GM12873 (cell line): ENCODE measurements around the gene ADO.

Experiments used
- TF ChIP-seq, protein P1 (sequence below): IDR thresholded peaks from 2 replicates; pipeline ENCODE4 v1.5.1; 2012; ENCODE audit warnings: low read depth, mild to moderate bottlenecking, moderate library complexity, low read length, control low read depth; ENCODE audit not compliant: insufficient read depth; ENCODE audit errors: missing control alignments

ADO gene

DNA sequence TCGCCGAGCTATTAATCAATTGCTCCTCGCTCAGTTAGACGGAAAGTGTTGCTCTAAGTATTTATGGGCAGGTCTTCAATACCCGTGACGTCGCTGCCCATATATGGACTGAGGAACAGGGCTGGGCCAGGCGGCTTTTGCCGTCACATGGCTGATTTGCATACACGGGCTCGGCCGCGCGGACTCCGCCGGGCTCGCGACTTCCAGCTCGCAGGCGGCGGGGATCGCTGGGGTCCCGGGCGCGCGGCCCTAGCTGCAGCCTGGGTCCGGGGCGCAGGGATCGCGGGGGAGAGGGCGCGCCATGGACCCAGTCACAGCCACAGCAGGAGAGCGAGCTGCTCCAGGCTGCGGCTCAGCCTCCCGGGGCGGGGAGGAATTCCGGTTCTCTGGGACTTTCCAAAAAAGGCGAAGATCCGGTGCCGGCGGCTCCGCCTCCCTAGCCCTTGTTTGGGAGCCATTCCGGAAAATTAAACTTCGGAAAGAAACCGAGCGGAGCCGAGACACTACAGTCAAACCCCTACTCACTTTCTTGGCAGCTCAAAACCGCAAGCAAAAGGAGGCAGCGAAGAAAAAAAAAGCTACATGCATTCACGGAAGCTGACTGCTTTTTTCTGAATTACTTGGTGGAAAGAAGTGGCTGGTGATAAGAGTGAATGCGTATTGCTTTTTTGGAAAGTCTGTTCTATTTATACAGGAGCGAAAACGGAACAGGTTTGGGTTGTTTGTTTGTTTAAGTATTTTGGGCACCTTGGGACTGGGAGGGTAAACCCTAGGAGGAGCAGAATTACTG, 12.0 kb downstream of the ADO start, which contains the start of gene EGR2:
Gene EGR2, minus strand, starts transcription at position 36 of the 790 bp plus-strand sequence. CDS start 337 bp downstream, outside the sequence.
- TF ChIP-seq, protein P1, sequence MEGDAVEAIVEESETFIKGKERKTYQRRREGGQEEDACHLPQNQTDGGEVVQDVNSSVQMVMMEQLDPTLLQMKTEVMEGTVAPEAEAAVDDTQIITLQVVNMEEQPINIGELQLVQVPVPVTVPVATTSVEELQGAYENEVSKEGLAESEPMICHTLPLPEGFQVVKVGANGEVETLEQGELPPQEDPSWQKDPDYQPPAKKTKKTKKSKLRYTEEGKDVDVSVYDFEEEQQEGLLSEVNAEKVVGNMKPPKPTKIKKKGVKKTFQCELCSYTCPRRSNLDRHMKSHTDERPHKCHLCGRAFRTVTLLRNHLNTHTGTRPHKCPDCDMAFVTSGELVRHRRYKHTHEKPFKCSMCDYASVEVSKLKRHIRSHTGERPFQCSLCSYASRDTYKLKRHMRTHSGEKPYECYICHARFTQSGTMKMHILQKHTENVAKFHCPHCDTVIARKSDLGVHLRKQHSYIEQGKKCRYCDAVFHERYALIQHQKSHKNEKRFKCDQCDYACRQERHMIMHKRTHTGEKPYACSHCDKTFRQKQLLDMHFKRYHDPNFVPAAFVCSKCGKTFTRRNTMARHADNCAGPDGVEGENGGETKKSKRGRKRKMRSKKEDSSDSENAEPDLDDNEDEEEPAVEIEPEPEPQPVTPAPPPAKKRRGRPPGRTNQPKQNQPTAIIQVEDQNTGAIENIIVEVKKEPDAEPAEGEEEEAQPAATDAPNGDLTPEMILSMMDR, result no peak

DNA sequence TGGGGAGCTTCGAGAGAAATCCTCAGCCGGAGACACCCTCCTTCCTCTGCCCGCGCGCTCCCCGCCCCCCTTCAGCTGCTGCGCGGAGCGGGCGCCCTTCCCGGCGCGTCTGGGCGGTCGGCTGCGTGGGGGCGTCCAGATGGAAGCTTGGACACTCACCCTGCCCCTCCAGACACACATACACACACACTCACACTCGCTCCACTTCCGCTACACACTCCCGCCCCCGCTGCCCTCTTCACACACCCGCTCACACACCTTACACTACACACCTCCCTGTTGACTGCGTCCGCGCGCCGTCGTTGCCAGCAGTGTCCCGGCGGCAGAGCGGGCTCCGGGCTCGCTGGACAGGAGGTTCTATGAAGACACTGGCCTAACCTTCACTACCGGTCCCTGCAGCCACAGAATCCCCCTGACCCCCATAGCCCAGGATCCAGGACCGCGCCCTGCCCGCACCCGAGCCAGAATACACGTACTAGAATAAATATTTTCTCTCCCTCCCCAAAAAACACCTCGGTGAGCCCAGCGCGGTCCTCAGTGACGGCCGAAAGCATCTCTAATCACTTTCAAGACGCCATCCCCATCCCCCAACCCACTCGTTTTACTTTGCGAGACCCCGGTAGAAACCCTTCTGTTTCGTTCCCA, 12.7 kb downstream of the ADO start:
- TF ChIP-seq, protein P1, result no peak

DNA sequence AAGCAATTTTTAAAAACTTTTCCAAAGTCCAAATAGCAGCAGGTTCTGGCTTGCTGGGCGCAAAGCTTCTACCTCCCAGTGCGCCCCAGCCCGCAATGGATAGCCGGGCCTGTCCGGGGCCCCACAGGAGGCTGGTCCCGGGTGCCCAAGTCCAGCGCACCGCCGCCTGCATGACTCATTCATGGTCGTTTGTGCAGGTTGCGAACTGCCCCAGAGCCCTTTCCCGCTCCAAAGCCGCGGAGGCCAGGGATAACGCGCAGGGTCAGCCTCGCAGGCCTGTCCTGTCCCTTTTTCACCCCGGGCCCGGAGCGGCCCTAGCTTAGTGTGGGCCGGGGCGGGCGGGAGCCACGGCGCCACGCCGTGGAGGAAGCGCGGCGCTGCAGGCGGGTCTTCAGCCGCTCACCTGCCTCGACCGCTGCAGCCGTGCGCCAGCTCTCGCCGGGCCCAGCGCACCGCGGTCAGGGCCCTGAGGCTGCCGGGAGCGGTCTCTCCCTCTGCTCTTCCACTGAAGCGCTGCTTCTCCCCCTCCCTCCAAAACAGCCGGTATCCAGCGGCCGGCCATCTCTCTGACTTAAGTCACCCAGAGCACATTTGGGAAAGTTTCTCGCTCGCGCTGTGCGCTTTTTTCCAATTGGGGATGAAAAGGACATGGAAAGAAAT, 13.4 kb downstream of the ADO start:
- TF ChIP-seq, protein P1, result peak; percentile 91

DNA sequence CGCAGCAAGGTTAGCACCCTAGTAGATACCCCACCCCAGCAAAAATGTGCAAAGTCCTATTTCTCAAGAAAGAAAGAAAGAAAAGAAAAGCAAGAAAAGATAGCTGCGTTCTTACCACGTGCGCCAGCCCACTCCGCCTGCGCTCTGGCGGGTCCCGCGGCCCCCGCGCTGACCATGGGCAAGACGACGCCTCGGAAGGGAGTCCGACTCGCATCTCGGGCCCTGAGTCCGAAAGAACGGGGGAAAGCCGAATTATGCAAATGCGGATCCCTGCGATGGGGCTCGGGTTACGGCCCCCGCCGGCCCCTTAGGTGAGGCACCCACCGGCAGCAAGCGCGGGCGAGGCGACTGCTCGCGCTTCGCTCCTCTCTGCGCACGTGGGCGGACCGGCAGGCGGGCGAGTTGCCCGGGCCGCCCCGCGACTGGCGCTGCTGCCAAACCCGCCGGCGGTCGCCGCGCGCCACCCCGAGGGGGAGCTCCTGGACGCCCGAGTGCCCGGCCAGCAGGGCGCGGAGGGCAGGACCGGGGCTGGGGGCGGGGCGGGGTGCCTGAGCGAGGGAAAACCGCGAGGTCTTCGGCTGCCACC, 14.0 kb downstream of the ADO start:
- TF ChIP-seq, protein P1, result peak; percentile 6

DNA sequence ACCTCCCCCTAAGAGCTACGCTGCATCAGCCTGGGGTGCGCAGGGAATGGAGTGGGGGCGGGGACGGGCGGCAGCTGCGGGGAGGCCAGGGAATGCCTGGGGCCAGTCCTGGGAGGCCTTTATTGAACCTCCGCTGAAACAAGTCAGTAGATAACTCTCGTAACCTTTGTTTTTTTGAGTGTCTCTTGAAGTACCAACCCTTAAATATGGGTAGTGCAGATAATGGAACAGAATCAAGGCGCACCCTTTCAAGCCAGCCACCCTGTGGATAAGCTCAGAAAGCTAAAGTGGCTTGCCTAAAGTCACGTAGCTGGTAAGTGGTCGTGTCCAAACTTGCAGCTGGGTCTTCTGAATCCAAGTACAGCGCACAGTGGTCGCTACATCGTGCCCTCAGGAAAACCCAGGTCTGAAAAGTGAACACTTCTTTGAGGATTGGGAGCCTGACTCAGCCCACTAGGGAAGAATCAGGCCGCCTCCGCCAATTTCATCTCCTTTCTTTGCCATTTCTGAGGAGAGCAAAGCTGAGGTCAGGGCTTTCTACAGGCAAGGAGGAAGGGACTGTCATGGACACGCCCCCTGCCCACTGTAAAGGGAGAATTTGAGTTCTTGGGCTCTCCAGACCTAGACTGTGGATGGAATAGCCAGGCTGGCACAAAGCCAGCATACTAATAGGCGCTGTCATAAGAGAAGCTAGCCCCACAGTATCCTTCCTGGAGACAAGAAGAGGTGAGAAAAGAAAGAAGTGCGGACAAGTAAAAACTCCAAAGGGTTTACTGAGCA, 14.8 kb downstream of the ADO start:
- TF ChIP-seq, protein P1, result no peak

DNA sequence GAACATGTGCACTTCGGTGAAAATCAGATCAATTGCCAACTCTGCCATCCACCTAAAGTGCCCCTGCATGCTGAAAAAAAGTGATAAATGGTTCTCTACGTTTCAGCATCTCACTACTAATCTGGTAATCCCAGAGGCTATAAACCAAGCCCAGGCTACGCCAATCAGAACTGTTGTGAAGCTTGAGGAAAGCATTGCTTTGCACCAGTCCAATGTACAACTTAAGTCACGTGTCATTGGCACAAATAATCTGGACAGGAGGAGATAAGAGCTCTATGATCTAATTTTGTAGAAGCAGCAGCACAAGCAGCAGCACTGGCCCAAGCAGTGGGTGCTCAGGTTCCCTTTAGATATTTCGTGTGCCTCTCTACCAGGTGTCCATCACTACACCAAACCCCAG, 16.1 kb downstream of the ADO start:
- TF ChIP-seq, protein P1, result no peak
